Measurements from ENCODE around the gene ZFYVE21.

The ZFYVE21 gene

DNA sequence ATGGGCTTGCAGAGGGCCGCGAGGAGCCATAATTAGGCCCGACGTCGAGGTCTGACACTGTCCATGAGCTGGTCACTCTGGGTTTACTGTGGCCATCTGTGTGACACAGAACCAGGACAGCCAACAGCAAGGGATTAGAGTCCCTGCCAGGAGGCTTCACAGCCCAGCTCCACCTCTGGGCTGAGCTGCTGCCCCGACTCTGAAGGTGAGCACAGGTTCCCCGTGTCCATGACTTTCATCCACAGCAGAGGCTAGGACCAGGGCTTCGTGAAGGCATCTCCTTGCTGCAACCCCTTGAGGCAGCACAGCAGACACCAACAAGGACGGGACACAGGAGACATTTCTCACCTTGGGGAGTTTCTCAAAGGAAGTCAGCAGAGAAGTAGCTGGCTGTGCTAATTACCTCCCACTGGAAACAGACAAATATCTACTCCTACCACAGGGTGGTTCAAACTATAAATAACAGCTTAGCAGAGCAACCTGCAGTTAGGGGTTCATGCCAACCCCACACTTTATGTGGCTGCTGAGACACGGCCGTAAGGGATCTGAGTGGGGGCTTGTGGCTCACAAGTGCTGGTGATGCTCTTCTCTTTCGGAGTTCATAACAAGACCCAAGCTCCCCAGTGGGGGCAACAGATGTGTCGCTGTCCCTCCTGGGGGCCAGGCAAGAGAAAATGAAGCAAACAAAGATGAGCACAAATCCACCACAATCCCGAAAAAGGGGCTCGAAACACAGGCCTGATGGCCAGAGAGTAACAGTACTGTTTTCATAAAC lies 29.2 kb downstream of the ZFYVE21 start:
- DNase-seq: no peak
- Histone ChIP-seq H3K14ac (ENCODE audit: low read length) (no peak overlapping the region), H4K8ac (ENCODE audit: low read depth, low read length) (no peak overlapping the region), H3K27me3 (ENCODE audit: insufficient read depth, low read length) (no peaks in the 10 kb centered on the region), H2BK5ac (ENCODE audit: low read depth, low read length, poor library complexity) (no peak overlapping the region), H3K4me3 (ENCODE audit: low read depth, low read length) (no peak overlapping the region), H3K36me3 (ENCODE audit: control insufficient read depth in 1 of 2, insufficient read depth in 2 of 2, low read length in 2 of 2) (peaks cover 7 to 13% of the 10 kb centered on the region in 2 experiments), H2AK5ac (ENCODE audit: low read length) (no peak overlapping the region), H3K4me1 (ENCODE audit: control insufficient read depth in 1 of 2, insufficient read depth in 2 of 2, low read length in 2 of 2) (peaks cover 3 to 6% of the 10 kb centered on the region in 2 experiments), H3K79me2 (ENCODE audit: control insufficient read depth, insufficient read depth, low read length, poor library complexity) (no peaks in the 10 kb centered on the region), H3K18ac (ENCODE audit: low read length) (no peak overlapping the region), H3K9me3 (ENCODE audit: insufficient read depth, low read depth, low read length) (no peaks in the 10 kb centered on the region), H3K23ac (ENCODE audit: low read length) (no peak overlapping the region), H3K4me2 (ENCODE audit: low read length) (no peak overlapping the region), H2BK12ac (ENCODE audit: low read length) (no peak overlapping the region), H2AFZ (ENCODE audit: insufficient read depth, low read length, poor library complexity) (no peak overlapping the region), H3K4ac (ENCODE audit: low read depth, low read length) (no peak overlapping the region), H3K9ac (ENCODE audit: low read length) (no peak overlapping the region), H2BK120ac (ENCODE audit: insufficient read depth, low read length, poor library complexity) (no peak overlapping the region), H4K12ac (ENCODE audit: low read depth, low read length) (no peak overlapping the region), H3K79me1 (ENCODE audit: low read length) (no peaks in the 10 kb centered on the region), H4K91ac (ENCODE audit: low read depth, low read length) (no peak overlapping the region), H3K27ac (ENCODE audit: low read depth, low read length) (no peak overlapping the region)
- no CpG with 5 or more reads among the region's 15 CpGs for WGBS (ENCODE audit: extremely low coverage, insufficient coverage, insufficient read length)

DNA sequence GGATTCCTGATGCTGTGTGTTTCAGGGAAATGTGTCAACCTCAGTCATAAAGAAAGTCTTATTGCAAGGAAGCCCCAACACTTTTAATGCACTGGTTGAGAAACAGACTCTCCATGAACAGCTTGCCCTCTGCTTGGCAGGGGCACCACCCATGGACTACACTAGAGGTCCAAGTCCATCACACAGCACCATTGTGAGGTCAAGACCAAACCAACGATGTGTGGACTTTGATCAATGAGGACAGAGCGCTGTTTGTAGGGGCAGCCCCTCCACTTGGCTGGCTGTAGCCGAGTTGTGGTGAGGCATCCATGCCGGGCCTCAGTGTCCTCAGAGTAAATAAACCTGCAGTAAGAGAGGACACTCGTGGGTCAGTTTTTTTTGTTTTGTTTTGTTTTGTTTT lies 29.8 kb downstream of the ZFYVE21 start:
- no peak overlapping the region for H3K18ac ChIP-seq (ENCODE audit: low read length)
- no peak overlapping the region for H4K8ac ChIP-seq (ENCODE audit: low read depth, low read length)
- H3K79me1 ChIP-seq (ENCODE audit: low read length): no peaks in the 10 kb centered on the region
- H2BK12ac ChIP-seq (ENCODE audit: low read length): no peak overlapping the region
- H4K91ac ChIP-seq (ENCODE audit: low read depth, low read length): no peak overlapping the region
- no peak overlapping the region for H3K23ac ChIP-seq (ENCODE audit: low read length)
- H3K36me3 ChIP-seq (ENCODE audit: control insufficient read depth in 1 of 2, insufficient read depth in 2 of 2, low read length in 2 of 2): peaks cover 2 to 9% of the 10 kb centered on the region in 2 experiments
- H3K9me3 ChIP-seq (ENCODE audit: insufficient read depth, low read depth, low read length): no peaks in the 10 kb centered on the region
- H2BK5ac ChIP-seq (ENCODE audit: low read depth, low read length, poor library complexity): no peak overlapping the region
- no peak overlapping the region for H2BK120ac ChIP-seq (ENCODE audit: insufficient read depth, low read length, poor library complexity)
- H2AFZ ChIP-seq (ENCODE audit: insufficient read depth, low read length, poor library complexity): no peak overlapping the region
- H3K27ac ChIP-seq (ENCODE audit: low read depth, low read length): no peak overlapping the region
- no CpG with 5 or more reads among the region's 5 CpGs for WGBS (ENCODE audit: extremely low coverage, insufficient coverage, insufficient read length)
- H2AK5ac ChIP-seq (ENCODE audit: low read length): no peak overlapping the region
- H3K4me3 ChIP-seq (ENCODE audit: low read depth, low read length): no peak overlapping the region
- no peak overlapping the region for H4K12ac ChIP-seq (ENCODE audit: low read depth, low read length)
- no peak for DNase-seq
- no peak overlapping the region for H3K14ac ChIP-seq (ENCODE audit: low read length)
- H3K4me1 ChIP-seq (ENCODE audit: control insufficient read depth in 1 of 2, insufficient read depth in 2 of 2, low read length in 2 of 2): peaks cover 3 to 6% of the 10 kb centered on the region in 2 experiments
- H3K79me2 ChIP-seq (ENCODE audit: control insufficient read depth, insufficient read depth, low read length, poor library complexity): no peaks in the 10 kb centered on the region
- no peak overlapping the region for H3K4ac ChIP-seq (ENCODE audit: low read depth, low read length)
- no peak overlapping the region for H3K9ac ChIP-seq (ENCODE audit: low read length)
- no peak overlapping the region for H3K4me2 ChIP-seq (ENCODE audit: low read length)
- no peaks in the 10 kb centered on the region for H3K27me3 ChIP-seq (ENCODE audit: insufficient read depth, low read length)

DNA sequence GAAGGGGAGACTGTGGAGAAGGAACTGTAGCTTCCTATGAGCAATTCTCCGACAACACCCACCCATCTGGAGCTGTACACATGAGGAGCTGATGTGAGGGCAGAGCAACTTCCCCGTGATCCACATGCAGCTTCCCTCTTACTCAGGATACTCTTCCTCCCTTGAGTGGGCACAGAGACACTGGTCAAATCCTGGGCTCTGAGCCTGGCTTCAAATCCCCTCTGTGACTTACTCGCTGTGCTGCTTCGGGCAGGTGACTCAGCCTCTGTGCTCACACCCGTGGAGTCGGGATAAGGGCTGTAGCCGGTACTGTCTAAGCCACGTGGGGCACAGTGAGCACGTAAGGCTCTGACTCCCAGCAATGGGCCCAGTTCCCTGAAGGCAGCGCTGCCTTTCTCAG lies 31.1 kb downstream of the ZFYVE21 start:
- Histone ChIP-seq H3K23ac (ENCODE audit: low read length) (no peak overlapping the region), H3K14ac (ENCODE audit: low read length) (no peak overlapping the region), H3K79me2 (ENCODE audit: control insufficient read depth, insufficient read depth, low read length, poor library complexity) (no peaks in the 10 kb centered on the region), H4K8ac (ENCODE audit: low read depth, low read length) (no peak overlapping the region), H2BK120ac (ENCODE audit: insufficient read depth, low read length, poor library complexity) (no peak overlapping the region), H3K27ac (ENCODE audit: low read depth, low read length) (no peak overlapping the region), H3K4ac (ENCODE audit: low read depth, low read length) (no peak overlapping the region), H3K4me2 (ENCODE audit: low read length) (no peak overlapping the region), H3K4me1 (ENCODE audit: control insufficient read depth in 1 of 2, insufficient read depth in 2 of 2, low read length in 2 of 2) (no peaks in the 10 kb centered on the region), H4K12ac (ENCODE audit: low read depth, low read length) (no peak overlapping the region), H2AK5ac (ENCODE audit: low read length) (no peak overlapping the region), H3K79me1 (ENCODE audit: low read length) (no peaks in the 10 kb centered on the region), H3K9ac (ENCODE audit: low read length) (no peak overlapping the region), H2BK5ac (ENCODE audit: low read depth, low read length, poor library complexity) (no peak overlapping the region), H3K4me3 (ENCODE audit: low read depth, low read length) (no peak overlapping the region), H3K36me3 (ENCODE audit: control insufficient read depth in 1 of 2, insufficient read depth in 2 of 2, low read length in 2 of 2) (peaks cover 5 to 6% of the 10 kb centered on the region in 2 experiments), H4K91ac (ENCODE audit: low read depth, low read length) (no peak overlapping the region), H3K18ac (ENCODE audit: low read length) (no peak overlapping the region), H3K27me3 (ENCODE audit: insufficient read depth, low read length) (no peaks in the 10 kb centered on the region), H2BK12ac (ENCODE audit: low read length) (no peak overlapping the region), H3K9me3 (ENCODE audit: insufficient read depth, low read depth, low read length) (no peaks in the 10 kb centered on the region), H2AFZ (ENCODE audit: insufficient read depth, low read length, poor library complexity) (no peak overlapping the region)
- no CpG with 5 or more reads among the region's 10 CpGs for WGBS (ENCODE audit: extremely low coverage, insufficient coverage, insufficient read length)
- peak; percentile 37 to 60 for DNase-seq

DNA sequence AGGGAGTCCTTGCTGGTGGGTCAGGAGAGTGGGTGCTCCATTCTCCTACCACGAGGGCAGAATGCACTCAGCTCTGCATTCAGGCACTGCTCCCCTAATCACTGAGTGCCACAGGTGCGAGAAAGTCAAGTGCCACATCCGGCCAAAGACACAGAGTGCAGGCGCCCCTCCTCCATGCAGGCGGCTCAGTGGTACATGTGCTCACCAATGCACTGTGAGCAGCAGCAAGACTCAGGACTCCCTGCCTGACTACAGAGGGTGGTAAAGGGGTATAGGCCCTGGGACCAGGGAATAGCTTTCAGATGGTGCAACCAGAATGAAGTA lies 32.9 kb downstream of the ZFYVE21 start:
- H3K36me3 ChIP-seq (ENCODE audit: control insufficient read depth in 1 of 2, insufficient read depth in 2 of 2, low read length in 2 of 2): peaks cover 2 to 6% of the 10 kb centered on the region in 2 experiments
- H3K79me2 ChIP-seq (ENCODE audit: control insufficient read depth, insufficient read depth, low read length, poor library complexity): no peaks in the 10 kb centered on the region
- peak overlapping the region; percentile 56 for H3K23ac ChIP-seq (ENCODE audit: low read length)
- H3K4me1 ChIP-seq (ENCODE audit: control insufficient read depth in 1 of 2, insufficient read depth in 2 of 2, low read length in 2 of 2): no peaks in the 10 kb centered on the region
- no peak overlapping the region for H4K12ac ChIP-seq (ENCODE audit: low read depth, low read length)
- H2BK12ac ChIP-seq (ENCODE audit: low read length): no peak overlapping the region
- no peak overlapping the region for H4K8ac ChIP-seq (ENCODE audit: low read depth, low read length)
- no peak overlapping the region for H2AK5ac ChIP-seq (ENCODE audit: low read length)
- no peaks in the 10 kb centered on the region for H3K9me3 ChIP-seq (ENCODE audit: insufficient read depth, low read depth, low read length)
- no peak overlapping the region for H3K14ac ChIP-seq (ENCODE audit: low read length)
- no peak overlapping the region for H2BK120ac ChIP-seq (ENCODE audit: insufficient read depth, low read length, poor library complexity)
- no peak overlapping the region for H3K4ac ChIP-seq (ENCODE audit: low read depth, low read length)
- H4K91ac ChIP-seq (ENCODE audit: low read depth, low read length): no peak overlapping the region
- no peaks in the 10 kb centered on the region for H3K27me3 ChIP-seq (ENCODE audit: insufficient read depth, low read length)
- H3K18ac ChIP-seq (ENCODE audit: low read length): no peak overlapping the region
- no peak overlapping the region for H3K4me3 ChIP-seq (ENCODE audit: low read depth, low read length)
- H3K79me1 ChIP-seq (ENCODE audit: low read length): no peaks in the 10 kb centered on the region
- H3K4me2 ChIP-seq (ENCODE audit: low read length): no peak overlapping the region
- H3K27ac ChIP-seq (ENCODE audit: low read depth, low read length): no peak overlapping the region
- H2AFZ ChIP-seq (ENCODE audit: insufficient read depth, low read length, poor library complexity): no peak overlapping the region
- WGBS (ENCODE audit: extremely low coverage, insufficient coverage, insufficient read length): no CpG with 5 or more reads among the region's 5 CpGs
- H2BK5ac ChIP-seq (ENCODE audit: low read depth, low read length, poor library complexity): no peak overlapping the region
- H3K9ac ChIP-seq (ENCODE audit: low read length): no peak overlapping the region
- DNase-seq: no peak
